Measurements from ENCODE around the gene OR4S1.
"Not testable (repeated sequence)": the region's sequence is repeated elsewhere in the genome, so short reads cannot be mapped to it uniquely, and the experiment has no call there.

The OR4S1 gene, protein sequence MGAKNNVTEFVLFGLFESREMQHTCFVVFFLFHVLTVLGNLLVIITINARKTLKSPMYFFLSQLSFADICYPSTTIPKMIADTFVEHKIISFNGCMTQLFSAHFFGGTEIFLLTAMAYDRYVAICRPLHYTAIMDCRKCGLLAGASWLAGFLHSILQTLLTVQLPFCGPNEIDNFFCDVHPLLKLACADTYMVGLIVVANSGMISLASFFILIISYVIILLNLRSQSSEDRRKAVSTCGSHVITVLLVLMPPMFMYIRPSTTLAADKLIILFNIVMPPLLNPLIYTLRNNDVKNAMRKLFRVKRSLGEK

DNA sequence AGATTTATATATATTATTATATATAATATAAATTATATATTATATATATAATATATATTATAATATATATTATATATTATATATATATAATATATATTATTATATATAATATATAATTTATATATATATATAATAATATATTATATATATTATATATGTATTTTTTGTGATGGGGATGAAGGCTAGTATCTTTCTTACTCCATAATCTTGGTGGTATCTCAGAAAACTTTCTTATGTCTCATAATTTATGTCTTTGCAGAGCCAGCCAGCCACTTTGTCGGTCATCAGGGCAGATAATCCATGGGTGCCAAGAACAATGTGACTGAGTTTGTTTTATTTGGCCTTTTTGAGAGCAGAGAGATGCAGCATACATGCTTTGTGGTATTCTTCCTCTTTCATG is at the start of gene OR4S1:
Gene OR4S1, plus strand, starts transcription at position 301 of the 400 bp plus-strand sequence. Its CDS starts 0 bp downstream, at position 301.
- DNase-seq = no peak

DNA sequence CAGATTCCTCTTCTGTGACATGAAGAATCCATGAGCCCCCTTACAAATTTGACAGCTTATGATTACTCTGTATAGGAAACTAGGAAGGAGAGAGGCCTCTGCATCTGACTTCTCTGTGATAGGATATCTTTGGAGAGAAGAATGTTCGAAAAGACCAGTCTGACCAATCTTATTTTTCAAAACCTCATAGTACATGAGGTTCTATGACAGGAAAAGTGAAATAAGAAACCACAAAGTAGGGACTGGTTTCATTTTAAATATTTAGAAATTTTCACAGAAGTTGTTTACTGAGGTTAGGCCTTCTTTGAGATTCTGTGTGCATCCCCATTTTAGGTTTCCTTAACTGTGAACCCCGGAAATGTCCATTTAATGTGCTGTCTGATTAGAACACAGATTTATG is 44.4 kb upstream of the OR4S1 start:
- no peak for DNase-seq

DNA sequence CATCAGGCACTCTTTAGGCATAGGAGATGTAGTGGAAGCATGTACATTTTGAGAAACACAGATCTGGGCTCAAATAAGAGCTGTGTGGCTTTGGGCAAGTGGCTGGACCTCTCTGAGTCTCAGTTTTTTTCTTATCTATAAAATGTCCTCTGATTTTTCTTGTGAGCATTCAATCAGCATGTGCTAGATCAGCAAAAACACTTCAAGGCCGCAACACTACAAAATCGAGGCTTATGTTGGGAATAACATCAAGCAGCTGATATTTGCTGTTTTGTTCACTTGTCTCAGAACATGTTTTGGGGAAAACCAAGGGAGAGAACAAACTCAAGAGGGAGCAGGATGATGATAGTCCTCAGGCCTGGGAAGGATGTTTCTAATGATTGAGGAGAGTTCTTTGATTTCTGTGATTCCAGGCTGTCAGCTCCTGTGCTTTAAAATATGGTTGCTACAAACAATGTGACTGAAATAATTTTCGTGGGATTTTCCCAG is 42.6 kb upstream of the OR4S1 start, which contains the start of gene OR4X1:
Gene OR4X1, plus strand, starts transcription at position 439 of the 489 bp plus-strand sequence. Its CDS starts 0 bp downstream, at position 439.
- no peak for DNase-seq

DNA sequence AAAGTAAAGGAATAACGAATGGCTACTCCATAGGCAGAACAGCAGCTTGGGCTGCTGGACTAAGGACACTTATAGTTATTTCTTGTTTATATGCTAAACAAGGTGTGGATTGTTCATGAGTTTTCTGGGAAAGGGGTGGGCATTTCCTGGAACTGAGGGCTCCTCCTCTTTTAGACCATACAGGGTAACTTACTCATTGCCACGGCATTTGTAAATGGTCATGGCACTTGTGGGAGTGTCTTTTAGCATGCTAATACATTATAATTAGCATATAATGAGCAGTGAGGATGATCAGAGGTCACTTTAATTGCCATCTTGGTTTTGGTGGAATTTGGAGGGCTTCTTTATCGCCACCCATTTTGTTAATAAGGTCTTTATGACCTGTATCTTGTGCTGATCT is 35.4 kb upstream of the OR4S1 start:
- DNase-seq = no peak

DNA sequence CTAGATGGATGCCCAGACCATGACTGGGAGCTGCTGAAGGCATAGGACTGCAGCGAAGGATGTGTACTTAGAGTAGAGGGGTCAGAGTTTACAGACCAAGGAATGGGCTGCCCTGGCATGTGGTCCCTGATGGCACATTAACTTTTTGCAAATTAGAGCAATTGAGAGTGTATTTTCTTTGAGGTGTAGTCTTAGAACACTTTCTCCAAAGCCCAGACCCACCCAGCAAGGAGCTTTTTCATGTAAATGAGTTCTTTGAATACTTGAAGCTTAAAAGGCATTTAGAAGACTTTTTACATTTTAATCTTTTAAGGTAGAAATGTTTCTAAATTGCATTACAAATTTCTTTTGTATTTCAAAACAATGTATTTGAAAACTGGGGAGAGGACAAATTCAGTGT is 33.4 kb upstream of the OR4S1 start:
- no peak for DNase-seq

DNA sequence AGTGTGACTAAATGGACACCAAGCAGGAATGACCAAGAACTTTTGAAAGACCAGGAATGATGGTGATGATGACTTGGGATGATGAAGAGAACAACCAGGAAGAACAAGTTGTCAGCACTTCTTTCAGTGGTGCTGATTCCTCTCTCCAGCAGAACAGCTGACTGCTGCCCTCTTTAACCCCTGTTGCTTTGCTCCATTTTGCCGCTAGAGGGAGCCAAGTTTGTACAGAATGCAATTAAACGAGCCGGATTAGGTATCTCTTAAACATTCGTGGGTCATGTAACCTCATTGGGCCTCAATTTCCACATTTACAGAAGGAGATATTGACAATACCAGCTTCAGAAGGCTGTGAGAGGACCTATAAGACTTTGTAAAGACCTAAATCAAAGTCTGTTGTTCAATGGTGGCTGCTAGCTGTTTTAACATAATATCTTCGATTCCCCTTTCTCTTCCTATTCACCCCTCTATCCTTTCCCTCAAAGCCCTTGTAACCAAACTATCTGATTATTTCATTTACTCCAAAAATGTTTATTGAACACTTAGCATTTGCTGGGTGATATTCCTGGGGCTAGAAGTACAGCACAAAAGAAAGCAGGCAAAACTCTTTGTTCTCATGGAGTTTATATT is 1.9 kb downstream of the OR4S1 start:
- DNase-seq = peak; percentile 58

DNA sequence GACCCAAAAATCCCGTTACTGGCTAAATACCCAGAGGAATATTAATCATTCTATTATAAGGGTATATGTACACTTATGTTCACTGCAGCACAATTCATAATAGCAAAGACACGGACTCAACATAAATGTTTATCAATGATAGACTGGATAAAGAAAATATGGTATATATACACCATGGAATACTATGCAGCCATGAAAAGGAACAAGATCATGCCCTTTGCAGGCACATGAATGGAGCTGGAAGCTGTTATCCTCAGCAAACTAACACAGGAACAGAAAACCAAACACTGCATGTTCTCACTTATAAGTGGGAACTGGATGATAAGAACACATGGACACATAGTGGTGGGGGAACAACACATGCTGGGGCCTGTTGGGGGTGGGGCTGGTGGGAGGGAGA is 7.6 kb downstream of the OR4S1 start:
- not testable (repeated sequence) for DNase-seq

DNA sequence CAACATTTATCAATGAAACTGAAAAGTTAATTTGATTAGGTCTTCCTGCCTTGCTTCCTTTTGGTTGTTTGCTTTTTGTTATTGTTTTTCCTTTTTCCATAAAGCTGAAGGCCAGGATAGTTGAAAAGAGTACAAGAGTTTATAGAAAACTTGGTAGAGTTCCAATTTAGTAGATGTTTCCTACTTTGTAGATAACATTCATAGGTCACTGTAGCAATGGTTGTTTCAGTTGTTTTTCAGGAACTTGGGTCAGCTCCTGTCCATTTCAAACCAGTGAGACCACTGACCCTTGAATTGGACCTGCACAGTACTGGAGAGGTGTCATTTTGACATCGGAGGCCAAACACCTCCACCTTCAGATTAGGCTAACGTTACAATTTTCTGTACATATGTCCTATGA is 13.8 kb downstream of the OR4S1 start:
- DNase-seq = not testable (repeated sequence)

DNA sequence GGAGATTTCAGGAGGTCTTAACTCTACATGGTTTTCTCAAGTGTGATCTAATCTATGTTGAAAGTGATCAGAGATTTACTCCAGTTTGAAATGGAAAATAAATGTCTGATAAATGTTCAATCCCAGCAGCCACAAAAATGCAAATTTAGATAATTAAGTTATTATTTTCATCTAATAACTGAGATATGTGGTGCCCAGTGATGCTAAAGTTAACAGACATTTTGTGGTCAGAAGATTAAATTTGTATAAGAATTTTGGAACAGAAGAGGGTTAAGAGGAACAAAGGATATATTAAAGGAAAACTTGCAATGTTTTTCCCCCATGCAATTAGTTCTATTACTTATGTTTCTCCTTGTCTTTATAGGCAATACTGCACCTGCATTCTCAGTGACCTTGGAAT is 18.6 kb downstream of the OR4S1 start, which contains the start of gene OR4C3:
Gene OR4C3, plus strand, starts transcription at position 301 of the 400 bp plus-strand sequence. CDS start 102 bp downstream, outside the sequence.
- DNase-seq = not testable (repeated sequence)

DNA sequence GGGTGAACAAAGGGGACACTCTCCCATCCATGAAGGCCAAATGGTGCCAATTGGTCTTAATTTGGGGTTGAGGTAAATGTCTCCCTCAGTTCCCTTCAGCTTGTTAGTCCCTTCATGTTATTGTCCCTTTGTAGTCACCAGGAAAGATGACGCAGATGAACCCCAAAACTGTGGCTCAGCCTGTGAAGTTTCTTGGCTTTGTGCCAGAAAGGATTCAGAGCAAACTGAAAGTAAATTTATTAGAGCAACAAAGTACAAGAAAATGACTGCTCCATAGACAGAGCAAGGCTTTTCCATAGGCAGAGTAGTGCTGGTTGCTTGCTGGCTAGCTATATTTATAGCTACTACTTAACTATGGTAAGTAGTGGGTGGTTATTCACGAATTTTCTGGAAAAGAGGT is 35.4 kb downstream of the OR4S1 start:
- no peak for DNase-seq

DNA sequence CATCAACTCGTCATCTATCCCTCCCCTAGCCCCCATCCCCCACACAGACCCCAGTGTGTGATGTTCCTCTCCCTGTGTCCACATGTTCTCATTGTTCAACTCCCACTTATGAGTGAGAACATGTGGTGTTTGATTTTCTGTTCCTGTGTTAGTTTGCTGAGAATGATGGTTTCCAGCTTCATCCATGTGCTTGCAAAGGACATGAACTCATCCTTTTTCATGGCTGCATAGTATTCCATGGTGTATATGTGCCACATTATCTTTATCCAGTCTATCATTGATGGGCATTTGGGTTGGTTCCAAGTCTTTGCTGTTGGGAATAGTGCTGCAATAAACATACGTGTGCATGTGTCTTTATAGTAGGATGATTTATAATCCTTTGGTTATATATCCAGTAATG is 36.5 kb downstream of the OR4S1 start:
- DNase-seq = not testable (repeated sequence)

DNA sequence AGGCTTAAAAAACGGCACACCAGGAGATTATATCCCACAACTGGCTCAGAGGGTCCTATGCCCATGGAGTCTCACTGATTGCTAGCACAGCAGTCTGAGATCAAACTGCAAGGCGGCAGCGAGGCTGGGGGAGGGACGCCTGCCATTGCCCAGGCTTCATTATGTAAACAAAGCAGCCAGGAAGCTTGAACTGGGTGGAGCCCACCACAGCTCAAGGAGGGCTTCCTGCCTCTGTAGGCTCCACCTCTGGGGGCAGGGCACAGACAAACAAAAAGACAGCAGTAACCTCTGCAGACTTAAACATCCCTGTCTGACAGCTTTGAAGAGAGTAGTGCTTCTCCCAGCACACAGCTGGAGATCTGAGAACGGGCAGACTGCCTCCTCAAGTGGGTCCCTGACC is 40.3 kb downstream of the OR4S1 start:
- DNase-seq = not testable (repeated sequence)

DNA sequence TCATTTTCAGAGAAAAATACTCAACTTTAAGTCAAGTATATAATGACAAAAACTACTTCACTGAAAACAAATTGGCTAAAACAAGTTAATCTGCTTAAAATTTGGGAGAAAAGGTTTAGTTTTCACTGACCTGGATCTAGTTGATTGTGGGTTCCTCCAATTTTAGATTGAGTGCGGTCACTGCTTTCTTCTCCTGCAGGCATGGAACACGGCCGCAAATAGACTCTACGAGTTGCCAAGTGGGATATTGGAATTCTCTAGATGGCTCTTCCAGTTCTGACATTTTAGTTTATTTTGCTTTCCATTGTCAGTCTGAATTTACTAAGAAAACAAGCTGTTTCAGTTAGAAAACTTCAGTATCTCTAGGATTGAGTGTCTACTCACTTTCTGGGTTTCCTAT is 48.0 kb downstream of the OR4S1 start:
- no peak for DNase-seq

DNA sequence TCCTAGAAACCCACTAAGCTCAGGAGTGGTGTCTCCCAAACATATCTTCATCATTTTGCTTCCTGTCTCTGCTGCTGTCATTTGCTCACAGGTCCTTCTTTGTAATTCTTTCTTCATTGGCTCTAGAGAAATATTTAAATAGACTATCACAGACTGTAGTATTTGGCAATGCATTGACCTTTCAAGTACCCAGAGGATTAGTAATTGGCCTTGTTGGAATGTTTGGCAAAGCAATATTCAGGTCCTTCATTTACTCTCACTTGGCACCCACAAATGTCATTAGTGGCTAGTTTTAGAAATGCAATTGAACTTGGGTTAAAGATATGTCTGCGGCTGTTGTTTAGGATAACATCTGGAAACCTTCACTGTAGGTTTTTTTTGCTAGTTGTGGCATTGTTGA is 48.7 kb downstream of the OR4S1 start:
- no peak for DNase-seq
